Measurements from ENCODE around the gene PARP15. TPM values are rescaled to one million over a fixed set of nuclear protein-coding genes. Genes with fewer than 3 reads are reported as not detected.

Gene PARP15
- polyA plus RNA-seq, 1 donor: 1.5 TPM

- H3K27me3 ChIP-seq (ENCODE audit: control insufficient read depth, insufficient read depth, low read length): peaks cover 7% of the 10 kb centered on the region
- no peaks in the 10 kb centered on the region for H3K36me3 ChIP-seq (ENCODE audit: control insufficient read depth, insufficient read depth, low read length)
- no peak for DNase-seq
- H3K4me1 ChIP-seq (ENCODE audit: control insufficient read depth, insufficient read depth, low read length): no peaks in the 10 kb centered on the region
- H3K9me3 ChIP-seq (ENCODE audit: control insufficient read depth, low read depth, low read length): no peaks in the 10 kb centered on the region
- no CpG with 5 or more reads among the region's 2 CpGs for WGBS (ENCODE audit: insufficient coverage, low lambda C conversion rate)
- no peak overlapping the region for H3K4me3 ChIP-seq (ENCODE audit: low read length)
- H3K27ac ChIP-seq (ENCODE audit: low read length): no peak overlapping the region
Observed at GRCh38 chr3:122662505-122662904, 85.1 kb downstream of the PARP15 start.

- H3K27ac ChIP-seq (ENCODE audit: low read length): no peak overlapping the region
- DNase-seq: no peak
- no peaks in the 10 kb centered on the region for H3K4me1 ChIP-seq (ENCODE audit: control insufficient read depth, insufficient read depth, low read length)
- H3K36me3 ChIP-seq (ENCODE audit: control insufficient read depth, insufficient read depth, low read length): no peaks in the 10 kb centered on the region
- no peaks in the 10 kb centered on the region for H3K9me3 ChIP-seq (ENCODE audit: control insufficient read depth, low read depth, low read length)
- 40% methylated on average over 1 of the region's 4 CpGs for WGBS (ENCODE audit: insufficient coverage, low lambda C conversion rate)
- peaks cover 2% of the 10 kb centered on the region for H3K27me3 ChIP-seq (ENCODE audit: control insufficient read depth, insufficient read depth, low read length)
- no peak overlapping the region for H3K4me3 ChIP-seq (ENCODE audit: low read length)
Observed at GRCh38 chr3:122665226-122665786, 87.9 kb downstream of the PARP15 start.

- Histone ChIP-seq H3K9me3 (ENCODE audit: control insufficient read depth, low read depth, low read length) (no peaks in the 10 kb centered on the region), H3K27me3 (ENCODE audit: control insufficient read depth, insufficient read depth, low read length) (peaks cover 2% of the 10 kb centered on the region), H3K27ac (ENCODE audit: low read length) (no peak overlapping the region), H3K4me3 (ENCODE audit: low read length) (no peak overlapping the region), H3K36me3 (ENCODE audit: control insufficient read depth, insufficient read depth, low read length) (no peaks in the 10 kb centered on the region), H3K4me1 (ENCODE audit: control insufficient read depth, insufficient read depth, low read length) (no peaks in the 10 kb centered on the region)
- DNase-seq: no peak
Observed at GRCh38 chr3:122665881-122666280, 88.4 kb downstream of the PARP15 start.

GRCh38 chr3:122668930-122669730 is 91.7 kb downstream of the PARP15 start:
- Histone ChIP-seq H3K9me3 (ENCODE audit: control insufficient read depth, low read depth, low read length) (no peaks in the 10 kb centered on the region), H3K27me3 (ENCODE audit: control insufficient read depth, insufficient read depth, low read length) (no peaks in the 10 kb centered on the region), H3K36me3 (ENCODE audit: control insufficient read depth, insufficient read depth, low read length) (no peaks in the 10 kb centered on the region), H3K27ac (ENCODE audit: low read length) (peak overlapping the region; percentile 61), H3K4me3 (ENCODE audit: low read length) (no peak overlapping the region), H3K4me1 (ENCODE audit: control insufficient read depth, insufficient read depth, low read length) (no peaks in the 10 kb centered on the region)
- peak; percentile 76 to 82 for DNase-seq
- no CpG with 5 or more reads among the region's 8 CpGs for WGBS (ENCODE audit: insufficient coverage, low lambda C conversion rate)

- WGBS (ENCODE audit: insufficient coverage, low lambda C conversion rate): 72% methylated on average over 2 of the region's 2 CpGs
- Histone ChIP-seq H3K27ac (ENCODE audit: low read length) (no peak overlapping the region), H3K4me1 (ENCODE audit: control insufficient read depth, insufficient read depth, low read length) (no peaks in the 10 kb centered on the region), H3K27me3 (ENCODE audit: control insufficient read depth, insufficient read depth, low read length) (no peaks in the 10 kb centered on the region), H3K4me3 (ENCODE audit: low read length) (no peak overlapping the region), H3K9me3 (ENCODE audit: control insufficient read depth, low read depth, low read length) (no peaks in the 10 kb centered on the region), H3K36me3 (ENCODE audit: control insufficient read depth, insufficient read depth, low read length) (no peaks in the 10 kb centered on the region)
- no peak for DNase-seq
Observed at GRCh38 chr3:122671553-122671952, 94.1 kb downstream of the PARP15 start.

GRCh38 chr3:122674339-122674738 is 96.9 kb downstream of the PARP15 start:
- Histone ChIP-seq H3K9me3 (ENCODE audit: control insufficient read depth, low read depth, low read length) (no peaks in the 10 kb centered on the region), H3K27me3 (ENCODE audit: control insufficient read depth, insufficient read depth, low read length) (no peaks in the 10 kb centered on the region), H3K36me3 (ENCODE audit: control insufficient read depth, insufficient read depth, low read length) (no peaks in the 10 kb centered on the region), H3K4me3 (ENCODE audit: low read length) (no peak overlapping the region), H3K4me1 (ENCODE audit: control insufficient read depth, insufficient read depth, low read length) (peaks cover under 1% of the 10 kb centered on the region), H3K27ac (ENCODE audit: low read length) (no peak overlapping the region)
- no CpG with 5 or more reads among the region's 3 CpGs for WGBS (ENCODE audit: insufficient coverage, low lambda C conversion rate)
- no peak for DNase-seq

GRCh38 chr3:122676759-122677158 is 99.3 kb downstream of the PARP15 start:
- H3K9me3 ChIP-seq (ENCODE audit: control insufficient read depth, low read depth, low read length): no peaks in the 10 kb centered on the region
- H3K27me3 ChIP-seq (ENCODE audit: control insufficient read depth, insufficient read depth, low read length): no peaks in the 10 kb centered on the region
- peaks cover 10% of the 10 kb centered on the region for H3K4me1 ChIP-seq (ENCODE audit: control insufficient read depth, insufficient read depth, low read length)
- H3K27ac ChIP-seq (ENCODE audit: low read length): no peak overlapping the region
- H3K4me3 ChIP-seq (ENCODE audit: low read length): no peak overlapping the region
- no peaks in the 10 kb centered on the region for H3K36me3 ChIP-seq (ENCODE audit: control insufficient read depth, insufficient read depth, low read length)
- DNase-seq: no peak
- WGBS (ENCODE audit: insufficient coverage, low lambda C conversion rate): no CpG with 5 or more reads among the region's 2 CpGs

GRCh38 chr3:122677216-122677615 is 99.8 kb downstream of the PARP15 start:
- Histone ChIP-seq H3K4me3 (ENCODE audit: low read length) (no peak overlapping the region), H3K9me3 (ENCODE audit: control insufficient read depth, low read depth, low read length) (no peaks in the 10 kb centered on the region), H3K36me3 (ENCODE audit: control insufficient read depth, insufficient read depth, low read length) (no peaks in the 10 kb centered on the region), H3K4me1 (ENCODE audit: control insufficient read depth, insufficient read depth, low read length) (peaks cover 13% of the 10 kb centered on the region), H3K27me3 (ENCODE audit: control insufficient read depth, insufficient read depth, low read length) (no peaks in the 10 kb centered on the region), H3K27ac (ENCODE audit: low read length) (no peak overlapping the region)
- no peak for DNase-seq
- WGBS (ENCODE audit: insufficient coverage, low lambda C conversion rate): no CpG with 5 or more reads among the region's 1 CpG

- H3K27ac ChIP-seq (ENCODE audit: low read length): no peak overlapping the region
- H3K4me3 ChIP-seq (ENCODE audit: low read length): no peak overlapping the region
- no peaks in the 10 kb centered on the region for H3K27me3 ChIP-seq (ENCODE audit: control insufficient read depth, insufficient read depth, low read length)
- WGBS (ENCODE audit: insufficient coverage, low lambda C conversion rate): 67% methylated on average over 1 of the region's 5 CpGs
- H3K9me3 ChIP-seq (ENCODE audit: control insufficient read depth, low read depth, low read length): no peaks in the 10 kb centered on the region
- peaks cover 13% of the 10 kb centered on the region for H3K4me1 ChIP-seq (ENCODE audit: control insufficient read depth, insufficient read depth, low read length)
- no peak for DNase-seq
- no peaks in the 10 kb centered on the region for H3K36me3 ChIP-seq (ENCODE audit: control insufficient read depth, insufficient read depth, low read length)
Observed at GRCh38 chr3:122678506-122678905, 101.1 kb downstream of the PARP15 start.

- Histone ChIP-seq H3K27me3 (ENCODE audit: control insufficient read depth, insufficient read depth, low read length) (no peaks in the 10 kb centered on the region), H3K4me3 (ENCODE audit: low read length) (peak overlapping the region; percentile 89), H3K36me3 (ENCODE audit: control insufficient read depth, insufficient read depth, low read length) (no peaks in the 10 kb centered on the region), H3K4me1 (ENCODE audit: control insufficient read depth, insufficient read depth, low read length) (peaks cover 13% of the 10 kb centered on the region), H3K27ac (ENCODE audit: low read length) (peak overlapping the region; percentile 81), H3K9me3 (ENCODE audit: control insufficient read depth, low read depth, low read length) (no peaks in the 10 kb centered on the region)
- peak; percentile 70 to 76 for DNase-seq
- whole genome bisulfite sequencing (ENCODE audit: insufficient coverage, low lambda C conversion rate): 27% methylated on average over 5 of the region's 16 CpGs
Observed at GRCh38 chr3:122679085-122679881, 101.8 kb downstream of the PARP15 start.
